Measurements from ENCODE around the gene DCAF5.

DNA sequence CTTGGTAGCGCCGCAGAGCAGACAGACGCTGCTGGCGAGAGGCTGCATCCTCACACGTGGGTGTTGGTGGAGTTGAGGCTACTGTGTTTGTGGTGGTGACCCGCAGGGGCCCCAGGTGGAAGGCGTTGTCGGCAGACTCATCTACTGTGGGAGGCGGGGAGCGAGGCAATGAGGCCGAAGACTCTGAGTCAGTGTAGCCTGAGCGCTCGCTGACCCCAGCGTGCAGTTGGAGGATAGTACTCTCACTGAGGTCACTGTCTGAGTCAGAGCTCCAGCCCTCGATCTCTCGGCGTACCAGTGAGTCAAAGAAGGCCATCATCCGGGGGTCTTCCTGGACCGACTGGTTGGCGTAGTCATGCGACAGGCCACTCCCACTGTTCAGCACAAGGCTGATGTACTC, 97.8 kb downstream of the DCAF5 start:
- TF ChIP-seq POLR2A (IDR thresholded peaks at IDR 0.05) (no peak), CTCF (IDR thresholded peaks at IDR 0.05) (no peak), EP300 (IDR thresholded peaks at IDR 0.05) (no peak)

Data from ovary (tissue), 3 donors.